DMS114 treated with DMSO at 0.1 percent for 48 hours (cell line): ENCODE results near the gene RUNX1.

Experiments used
- DNase-seq: peaks from one replicate; lab custom pipeline; 2025; ENCODE audit not compliant: unreplicated experiment; lab: John Stamatoyannopoulos, UW

Gene RUNX1

GRCh38 chr21:34861258-34861657 lies 187.8 kb downstream of the RUNX1 start:
- DNase-seq, result no peak

- no peak for DNase-seq
These were observed 189.0 kb downstream of the RUNX1 start for GRCh38 chr21:34859976-34860653.

DNA sequence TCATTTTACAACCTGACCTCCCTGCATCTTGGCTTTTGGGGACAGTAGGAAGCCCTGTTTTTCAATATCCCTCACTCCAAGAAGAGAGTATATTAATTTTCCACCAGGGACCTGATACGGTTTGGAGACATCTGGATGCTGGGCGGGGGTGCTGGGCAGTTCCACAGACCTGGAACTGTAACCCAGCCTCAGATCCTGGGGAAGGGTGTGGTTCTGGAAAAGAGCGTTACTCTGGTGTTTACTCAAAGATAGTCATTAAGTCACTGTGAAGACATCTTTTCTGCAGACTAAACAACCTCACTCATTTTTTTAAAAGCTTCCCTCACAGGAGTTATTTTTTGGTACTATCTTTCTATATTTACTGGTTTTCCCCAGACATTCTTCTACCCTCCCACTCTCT lies 190.5 kb downstream of the RUNX1 start:
- DNase-seq, result no peak

GRCh38 chr21:34857874-34858273 lies 191.2 kb downstream of the RUNX1 start:
- no peak for DNase-seq

GRCh38 chr21:34857122-34857713 lies 191.9 kb downstream of the RUNX1 start:
- DNase-seq, result no peak

- no peak for DNase-seq
These were observed 196.7 kb downstream of the RUNX1 start for GRCh38 chr21:34852448-34852847.

DNA sequence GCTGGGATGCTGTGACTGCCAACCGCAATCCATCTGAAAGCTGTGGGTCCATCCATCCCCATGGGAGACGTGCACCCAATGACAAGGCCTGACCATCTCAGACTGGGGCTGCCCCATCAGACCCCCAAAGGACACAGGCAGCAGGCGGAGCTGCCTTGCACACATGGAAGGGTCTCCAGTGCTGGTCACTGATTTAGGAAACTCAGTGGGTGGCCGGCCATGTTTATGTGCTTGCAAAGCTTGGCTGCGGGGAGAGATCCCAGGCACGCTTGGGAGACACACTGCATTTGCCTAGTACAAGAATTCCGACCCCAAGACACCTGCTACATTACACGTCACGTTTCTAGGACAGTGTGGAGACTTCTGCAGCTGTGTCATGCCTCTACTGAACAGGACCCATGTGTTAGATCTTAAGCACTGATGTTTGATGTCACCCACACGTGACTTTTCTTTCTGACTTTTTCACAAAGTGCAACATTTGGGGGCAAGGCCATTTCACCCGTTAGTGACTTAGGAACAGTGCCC lies 198.9 kb downstream of the RUNX1 start:
- DNase-seq, result no peak

- no peak for DNase-seq
These were observed 202.4 kb downstream of the RUNX1 start for GRCh38 chr21:34846601-34847112.

- no peak for DNase-seq
These were observed 203.3 kb downstream of the RUNX1 start for GRCh38 chr21:34845521-34846451.

DNA sequence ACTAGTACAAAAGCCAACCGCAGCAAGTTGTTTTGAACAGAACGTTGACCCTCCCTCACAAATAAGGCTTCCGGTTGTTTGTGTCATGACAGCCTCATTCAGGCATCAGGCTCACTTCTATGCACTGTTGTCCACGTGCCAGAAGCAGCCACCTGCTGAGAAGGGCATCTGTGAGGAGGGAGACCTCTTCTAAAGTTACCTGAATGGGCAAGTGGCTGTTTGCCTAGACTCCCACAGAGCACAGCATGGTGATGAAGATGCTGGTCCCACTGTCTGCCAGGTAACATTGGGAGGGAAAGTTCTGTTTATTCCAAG lies 204.2 kb downstream of the RUNX1 start:
- no peak for DNase-seq

DNA sequence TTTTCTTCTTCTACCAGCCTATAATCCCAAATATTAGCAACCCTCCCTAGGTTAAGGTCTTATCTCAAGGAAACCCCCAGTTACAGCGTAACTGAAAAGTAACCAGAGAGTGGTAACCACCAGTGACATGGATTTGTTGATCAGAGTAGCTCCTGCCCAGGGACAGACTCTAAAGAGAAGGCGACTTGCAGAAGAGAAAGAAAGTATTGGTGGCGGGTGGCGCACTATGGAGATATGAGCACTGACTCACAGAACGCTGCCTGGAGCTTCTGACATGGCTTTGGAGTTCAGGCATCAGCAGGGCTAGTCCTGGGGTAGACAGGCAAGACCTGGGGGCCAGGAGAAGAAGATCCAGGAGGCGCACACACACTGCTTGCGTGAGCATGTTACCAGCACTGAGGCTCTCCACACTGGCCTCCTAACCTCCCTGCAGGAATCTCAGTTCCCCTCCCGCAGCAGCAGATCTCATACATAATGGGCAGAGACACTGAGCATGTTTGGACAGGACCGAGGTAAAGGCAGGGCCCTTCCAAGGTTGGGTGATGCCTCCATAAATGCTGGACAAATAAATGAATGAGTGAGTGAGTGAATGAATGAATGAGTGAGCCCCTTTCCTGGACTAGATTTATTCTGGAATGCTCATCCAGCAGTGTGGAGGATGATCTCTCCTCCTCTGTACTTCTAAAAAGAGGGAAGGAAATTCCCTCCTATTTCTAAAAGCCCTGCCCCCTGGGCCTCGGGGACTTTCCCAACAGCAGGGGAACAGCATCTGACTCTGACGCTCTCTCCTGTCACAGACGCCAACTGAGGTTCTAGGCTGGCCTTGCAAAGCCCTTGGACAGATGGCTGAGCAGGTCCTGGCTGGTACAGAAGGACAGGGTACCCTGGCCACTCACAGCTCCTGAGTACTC lies 204.8 kb downstream of the RUNX1 start:
- DNase-seq, result no peak

GRCh38 chr21:34843562-34843961 lies 205.5 kb downstream of the RUNX1 start:
- DNase-seq, result no peak

- no peak for DNase-seq
These were observed 207.9 kb downstream of the RUNX1 start for GRCh38 chr21:34841154-34841553.

GRCh38 chr21:34840693-34841092 lies 208.4 kb downstream of the RUNX1 start:
- no peak for DNase-seq

GRCh38 chr21:34838956-34839820 lies 209.9 kb downstream of the RUNX1 start:
- DNase-seq, result no peak

- DNase-seq, result no peak
These were observed 212.1 kb downstream of the RUNX1 start for GRCh38 chr21:34836933-34837505.

GRCh38 chr21:34836103-34836932 lies 212.8 kb downstream of the RUNX1 start:
- DNase-seq, result no peak

DNA sequence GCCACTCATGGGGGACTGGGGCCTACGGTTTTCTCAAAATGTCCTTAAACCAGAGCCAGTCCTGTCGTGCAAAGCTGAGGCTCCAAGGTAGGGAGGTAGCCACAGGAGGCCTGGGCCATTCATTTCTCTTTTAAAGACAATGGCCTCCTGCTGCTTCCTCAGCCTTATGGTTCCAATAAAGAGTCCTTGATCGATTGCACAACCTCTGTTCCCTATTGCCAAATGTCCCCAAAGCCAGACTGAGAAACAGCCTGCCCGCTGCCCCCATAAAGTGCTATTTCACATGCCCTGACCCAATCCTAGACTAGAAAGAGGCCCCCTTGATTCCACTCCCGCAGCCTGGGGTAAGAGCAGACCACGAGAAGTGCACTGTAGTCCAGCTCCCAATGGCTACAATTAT lies 213.6 kb downstream of the RUNX1 start:
- no peak for DNase-seq
